NT2/D1 (cell line): Measurements from ENCODE around the gene PROM1.

Experiments used
- DNase-seq: peaks from one replicate; pipeline ENCODE4 v3.0.0-alpha.2; 2011; ENCODE audit warnings: low read depth, low spot score
- H3K27me3 ChIP-seq: 2 replicates; pipeline ENCODE4 v1.6.0; 2011; ENCODE audit warnings: mild to moderate bottlenecking; ENCODE audit not compliant: insufficient read length, insufficient read depth
- H3K36me3 ChIP-seq: 2 replicates; pipeline ENCODE4 v1.6.1; 2011; ENCODE audit warnings: mild to moderate bottlenecking, low read length, mixed read lengths; ENCODE audit not compliant: insufficient read depth, insufficient read length
- H3K4me1 ChIP-seq: 2 replicates; pipeline ENCODE4 v1.5.1; 2011; ENCODE audit not compliant: insufficient read depth, insufficient read length
- H3K4me3 ChIP-seq: 2 replicates; pipeline ENCODE4 v1.5.1; 2011; ENCODE audit warnings: low read depth; ENCODE audit not compliant: insufficient read length
- H3K9ac ChIP-seq: 2 replicates; pipeline ENCODE4 v1.6.0; 2011; ENCODE audit warnings: low read depth; ENCODE audit not compliant: insufficient read length
- H3K9me3 ChIP-seq: 2 replicates; pipeline ENCODE4 v1.5.1; 2011; ENCODE audit warnings: mild to moderate bottlenecking, low read length; ENCODE audit not compliant: insufficient read depth
- SUZ12 ChIP-seq: IDR thresholded peaks from 2 replicates; pipeline ENCODE4 v1.6.1; 2011; ENCODE audit not compliant: insufficient read length, insufficient read depth; ENCODE audit errors: extremely low read depth
- YY1 ChIP-seq: IDR thresholded peaks from 2 replicates; pipeline ENCODE4 v1.6.1; 2011; ENCODE audit not compliant: insufficient read length, insufficient read depth
- ZNF274 ChIP-seq: IDR thresholded peaks from 2 replicates; pipeline ENCODE4 v1.6.1; 2011; ENCODE audit warnings: mild to moderate bottlenecking, low read depth, low read length

PROM1 gene

GRCh38 chr4:15965325-15965724 is 118.5 kb downstream of the PROM1 start:
- Histone ChIP-seq H3K9ac (no peak overlapping the region), H3K4me3 (no peak overlapping the region), H3K27me3 (no peaks in the 10 kb centered on the region), H3K4me1 (peaks cover 10% of the 10 kb centered on the region), H3K9me3 (peaks cover 9% of the 10 kb centered on the region; the same call in 1 of the 2 replicates), H3K36me3 (peaks cover 11% of the 10 kb centered on the region)
- TF ChIP-seq ZNF274 (no peak), YY1 (no peak), SUZ12 (no peak)
- no peak for DNase-seq

GRCh38 chr4:15964159-15964558 is 119.7 kb downstream of the PROM1 start:
- Histone ChIP-seq H3K9ac (no peak overlapping the region), H3K27me3 (no peaks in the 10 kb centered on the region), H3K36me3 (peaks cover 10% of the 10 kb centered on the region), H3K4me1 (peaks cover 10% of the 10 kb centered on the region), H3K4me3 (no peak overlapping the region), H3K9me3 (peaks cover 9% of the 10 kb centered on the region; the same call in 1 of the 2 replicates)
- DNase-seq, result no peak
- no peak for TF ChIP-seq SUZ12
- TF ChIP-seq YY1, result no peak

GRCh38 chr4:15963576-15963975 is 120.2 kb downstream of the PROM1 start:
- TF ChIP-seq ZNF274 (no peak), YY1 (no peak), SUZ12 (no peak)
- H3K36me3 ChIP-seq, result peaks cover 5% of the 10 kb centered on the region
- no peak overlapping the region for H3K9ac ChIP-seq
- H3K4me3 ChIP-seq, result no peak overlapping the region
- peaks cover 9% of the 10 kb centered on the region; the same call in 1 of the 2 replicates for H3K9me3 ChIP-seq
- peaks cover 10% of the 10 kb centered on the region for H3K4me1 ChIP-seq
- no peaks in the 10 kb centered on the region for H3K27me3 ChIP-seq
- DNase-seq, result no peak

- peaks cover 3% of the 10 kb centered on the region for H3K36me3 ChIP-seq
- no peak within 1 kb of the TSS for H3K4me3 ChIP-seq
- DNase-seq, result peak; percentile 63
- no peak for TF ChIP-seq YY1
- peaks cover 9% of the 10 kb centered on the region; the same call in 1 of the 2 replicates for H3K9me3 ChIP-seq
- H3K9ac ChIP-seq, result no peak within 1 kb of the TSS
- H3K4me1 ChIP-seq, result peaks cover 10% of the 10 kb centered on the region
- no peaks in the 10 kb centered on the region for H3K27me3 ChIP-seq
Measured at GRCh38 chr4:15963001-15963451, 120.8 kb downstream of the PROM1 start, which contains the start of gene FGFBP2. FGFBP2 (minus strand) TSS chr4:15963175; CDS start chr4:15963129, 46 bp downstream.

- no peak overlapping the region for H3K9ac ChIP-seq
- H3K27me3 ChIP-seq, result no peaks in the 10 kb centered on the region
- TF ChIP-seq YY1 (no peak), SUZ12 (no peak), ZNF274 (no peak)
- DNase-seq, result no peak
- no peak overlapping the region for H3K4me3 ChIP-seq
- H3K4me1 ChIP-seq, result peaks cover 10% of the 10 kb centered on the region
- no peaks in the 10 kb centered on the region for H3K36me3 ChIP-seq
- H3K9me3 ChIP-seq, result peaks cover 9% of the 10 kb centered on the region; the same call in 1 of the 2 replicates
Measured at GRCh38 chr4:15961781-15962510, 121.9 kb downstream of the PROM1 start.

GRCh38 chr4:15958562-15958961 is 125.3 kb downstream of the PROM1 start:
- TF ChIP-seq ZNF274 (no peak), SUZ12 (no peak)
- DNase-seq, result no peak
- H3K4me3 ChIP-seq, result no peak overlapping the region
- peaks cover 19% of the 10 kb centered on the region; the same call in 1 of the 2 replicates for H3K9me3 ChIP-seq
- H3K9ac ChIP-seq, result no peak overlapping the region
- no peaks in the 10 kb centered on the region for H3K27me3 ChIP-seq
- H3K4me1 ChIP-seq, result peaks cover 10% of the 10 kb centered on the region
- H3K36me3 ChIP-seq, result no peaks in the 10 kb centered on the region

GRCh38 chr4:15956179-15956850 is 127.5 kb downstream of the PROM1 start:
- no peaks in the 10 kb centered on the region for H3K4me1 ChIP-seq
- DNase-seq, result peak; percentile 81
- TF ChIP-seq YY1 (no peak), ZNF274 (no peak), SUZ12 (no peak)

More at GRCh38 chr4:15956179-15956850, 127.5 kb downstream of the PROM1 start:
- H3K9ac ChIP-seq, result no peak overlapping the region
- peaks cover 24% of the 10 kb centered on the region; the same call in 1 of the 2 replicates for H3K9me3 ChIP-seq
- H3K36me3 ChIP-seq, result no peaks in the 10 kb centered on the region
- no peak overlapping the region for H3K4me3 ChIP-seq
- no peaks in the 10 kb centered on the region for H3K27me3 ChIP-seq
